GM18499 (cell line): Measurements from ENCODE around the gene FBXW4.
A peak's percentile ranks its signal among the peaks of the same experiment; 100 is the strongest.
"Not testable (repeated sequence)": the region's sequence is repeated elsewhere in the genome, so short reads cannot be mapped to it uniquely, and the experiment has no call there.

Source experiments
- ATAC-seq: cut with Tn5 transposase; IDR thresholded peaks from one replicate; pipeline ENCODE4 v1.9.1; 2021; ENCODE audit warnings: moderate number of reproducible peaks; ENCODE audit not compliant: insufficient read depth, unreplicated experiment

FBXW4 gene

GRCh38 chr10:101595591-101596433 is 99.2 kb downstream of the FBXW4 start:
- no peak for ATAC-seq

- not testable (repeated sequence) for ATAC-seq
Measured at GRCh38 chr10:101593331-101593730, 101.6 kb downstream of the FBXW4 start.

- no peak for ATAC-seq
Measured at GRCh38 chr10:101588879-101589278, 106.1 kb downstream of the FBXW4 start.

- ATAC-seq, result peak; percentile 90
Measured at GRCh38 chr10:101587725-101588653, 107.0 kb downstream of the FBXW4 start, which contains the start of the genes DPCD and POLL. Gene DPCD, plus strand, starts transcription at chr10:101588321. Its CDS starts 16 bp downstream, at chr10:101588337. Gene POLL, minus strand, starts transcription at chr10:101588257. Its CDS starts 897 bp downstream, at chr10:101587360.

- ATAC-seq, result no peak
Measured at GRCh38 chr10:101585841-101586240, 109.1 kb downstream of the FBXW4 start.

GRCh38 chr10:101580486-101581399 is 114.2 kb downstream of the FBXW4 start:
- ATAC-seq, result no peak

GRCh38 chr10:101579516-101579870 is 115.5 kb downstream of the FBXW4 start:
- no peak for ATAC-seq

GRCh38 chr10:101578803-101579515 is 116.0 kb downstream of the FBXW4 start:
- ATAC-seq, result no peak

GRCh38 chr10:101578192-101578591 is 116.8 kb downstream of the FBXW4 start:
- ATAC-seq, result no peak

- no peak for ATAC-seq
Measured at GRCh38 chr10:101577121-101577871, 117.7 kb downstream of the FBXW4 start.

GRCh38 chr10:101576211-101576863 is 118.6 kb downstream of the FBXW4 start:
- ATAC-seq, result no peak

- no peak for ATAC-seq
Measured at GRCh38 chr10:101575580-101576210, 119.3 kb downstream of the FBXW4 start.

GRCh38 chr10:101575091-101575490 is 119.9 kb downstream of the FBXW4 start:
- no peak for ATAC-seq

GRCh38 chr10:101573885-101574753 is 120.9 kb downstream of the FBXW4 start:
- no peak for ATAC-seq

GRCh38 chr10:101572785-101573184 is 122.2 kb downstream of the FBXW4 start:
- no peak for ATAC-seq

GRCh38 chr10:101572126-101572525 is 122.8 kb downstream of the FBXW4 start:
- ATAC-seq, result no peak
